Measurements from ENCODE around the gene HDDC2. TPM values are rescaled to one million over a fixed set of nuclear protein-coding genes. Genes with fewer than 3 reads are reported as not detected.

Gene HDDC2
- total and polyA plus RNA-seq, 3 donors from 2014 or later, result 61.3 to 112 (median 89.6) TPM

DNA sequence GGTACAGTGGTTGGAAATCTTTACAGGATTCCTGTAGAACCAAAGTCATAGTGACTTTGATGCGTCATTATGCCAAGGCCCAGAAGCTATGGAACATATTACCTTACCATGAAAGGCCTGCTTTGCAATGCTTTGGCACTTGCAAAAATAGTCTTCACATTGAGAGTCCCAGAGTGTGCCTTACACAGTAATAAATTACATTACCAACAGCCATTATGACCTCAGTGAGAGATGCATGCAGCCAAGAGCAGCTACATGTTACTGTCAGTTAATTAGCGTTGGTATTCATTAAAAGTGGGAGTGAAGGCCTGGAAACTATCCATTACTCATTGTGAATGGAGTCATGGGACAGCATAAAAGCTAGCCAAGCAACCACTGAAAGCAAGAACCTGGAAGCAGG, 39.2 kb upstream of the HDDC2 start:
- Histone ChIP-seq H3K9me3 (no peaks in the 10 kb centered on the region), H3K27me3 (no peaks in the 10 kb centered on the region), H3K27ac (no peak overlapping the region), H3K4me1 (peaks cover 8% of the 10 kb centered on the region), H3K36me3 (ENCODE audit: low read depth, missing control alignments) (no peaks in the 10 kb centered on the region), H3K4me3 (no peak overlapping the region)
- TF ChIP-seq, protein P1, sequence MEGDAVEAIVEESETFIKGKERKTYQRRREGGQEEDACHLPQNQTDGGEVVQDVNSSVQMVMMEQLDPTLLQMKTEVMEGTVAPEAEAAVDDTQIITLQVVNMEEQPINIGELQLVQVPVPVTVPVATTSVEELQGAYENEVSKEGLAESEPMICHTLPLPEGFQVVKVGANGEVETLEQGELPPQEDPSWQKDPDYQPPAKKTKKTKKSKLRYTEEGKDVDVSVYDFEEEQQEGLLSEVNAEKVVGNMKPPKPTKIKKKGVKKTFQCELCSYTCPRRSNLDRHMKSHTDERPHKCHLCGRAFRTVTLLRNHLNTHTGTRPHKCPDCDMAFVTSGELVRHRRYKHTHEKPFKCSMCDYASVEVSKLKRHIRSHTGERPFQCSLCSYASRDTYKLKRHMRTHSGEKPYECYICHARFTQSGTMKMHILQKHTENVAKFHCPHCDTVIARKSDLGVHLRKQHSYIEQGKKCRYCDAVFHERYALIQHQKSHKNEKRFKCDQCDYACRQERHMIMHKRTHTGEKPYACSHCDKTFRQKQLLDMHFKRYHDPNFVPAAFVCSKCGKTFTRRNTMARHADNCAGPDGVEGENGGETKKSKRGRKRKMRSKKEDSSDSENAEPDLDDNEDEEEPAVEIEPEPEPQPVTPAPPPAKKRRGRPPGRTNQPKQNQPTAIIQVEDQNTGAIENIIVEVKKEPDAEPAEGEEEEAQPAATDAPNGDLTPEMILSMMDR (IDR thresholded peaks at IDR 0.05), result no peak
- no peak for TF ChIP-seq POLR2A (IDR thresholded peaks at IDR 0.05)
- 64 to 76% methylated on average over 2 of the region's 2 CpGs for WGBS, 2 donors
- intact Hi-C loops (cut with DNase I; ENCODE audit: low total_unique reads), result no loop called here
- DNase-seq, result no peak

DNA sequence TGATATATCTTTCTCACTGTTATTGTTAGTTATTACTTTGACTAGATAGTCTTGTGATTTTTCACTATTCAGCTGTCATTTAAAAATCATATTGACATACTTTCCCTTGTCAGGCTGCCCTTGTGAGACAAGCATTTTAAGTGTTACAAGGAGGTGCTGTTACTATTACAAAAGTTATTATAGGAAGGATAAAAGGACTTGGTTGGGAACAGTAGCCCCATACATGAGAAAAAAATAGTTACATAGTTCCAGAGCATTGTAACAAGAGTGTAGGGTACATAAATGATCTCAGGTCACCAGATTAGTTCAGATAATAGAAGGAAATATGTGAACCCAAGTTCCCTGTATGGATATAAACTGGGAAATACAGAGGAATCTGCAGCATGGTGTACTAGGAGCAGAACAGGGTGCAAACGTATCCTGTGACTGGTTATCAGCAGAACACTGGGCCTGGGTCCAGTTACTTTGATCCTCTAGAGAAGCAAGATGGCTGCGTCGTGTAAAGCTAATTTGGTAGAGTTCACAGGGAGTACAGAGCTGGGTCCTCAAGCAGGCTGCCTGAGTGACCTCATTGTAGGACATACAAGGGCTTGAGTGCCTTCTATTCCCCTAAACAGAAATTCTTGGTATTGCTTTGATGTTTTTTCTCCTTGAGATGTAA, 38.5 kb upstream of the HDDC2 start:
- Histone ChIP-seq H3K27me3 (no peaks in the 10 kb centered on the region), H3K4me3 (no peak overlapping the region), H3K27ac (no peak overlapping the region), H3K4me1 (peaks cover 8% of the 10 kb centered on the region), H3K36me3 (ENCODE audit: low read depth, missing control alignments) (no peaks in the 10 kb centered on the region), H3K9me3 (no peaks in the 10 kb centered on the region)
- DNase-seq, result no peak
- intact Hi-C loops (cut with DNase I; ENCODE audit: low total_unique reads), result no loop called here
- 38 to 61% methylated on average over 3 of the region's 3 CpGs for whole genome bisulfite sequencing, 2 donors
- TF ChIP-seq, protein P1 (IDR thresholded peaks at IDR 0.05), result no peak
- TF ChIP-seq POLR2A (IDR thresholded peaks at IDR 0.05), result no peak

DNA sequence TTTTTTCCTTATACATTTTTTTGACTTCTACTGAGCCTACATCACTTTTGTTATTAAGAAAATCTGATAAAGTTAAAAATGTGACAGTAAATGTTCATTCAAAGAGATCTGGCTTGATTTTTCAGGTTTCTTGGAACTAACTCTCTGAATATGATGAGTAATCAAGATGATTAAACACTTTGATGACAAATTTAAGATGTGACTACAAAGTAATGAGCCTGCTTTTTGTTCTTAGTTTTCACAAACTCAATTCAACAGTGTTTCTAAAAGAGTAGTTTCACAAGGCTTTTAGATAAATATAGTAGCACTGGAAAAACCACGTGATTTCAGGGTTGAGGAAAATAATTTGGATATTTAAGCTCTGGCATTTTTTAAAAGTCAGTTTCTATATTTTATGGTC, 37.9 kb upstream of the HDDC2 start:
- H3K4me3 ChIP-seq, result no peak overlapping the region
- H3K4me1 ChIP-seq, result peaks cover 8% of the 10 kb centered on the region
- intact Hi-C loops (cut with DNase I; ENCODE audit: low total_unique reads), result no loop called here
- no peak for DNase-seq
- no peaks in the 10 kb centered on the region for H3K36me3 ChIP-seq (ENCODE audit: low read depth, missing control alignments)
- WGBS, 2 donors, result 44 to 59% methylated on average over 1 of the region's 1 CpG
- H3K27ac ChIP-seq, result no peak overlapping the region
- no peaks in the 10 kb centered on the region for H3K27me3 ChIP-seq
- no peaks in the 10 kb centered on the region for H3K9me3 ChIP-seq
- no peak for TF ChIP-seq POLR2A (IDR thresholded peaks at IDR 0.05)
- TF ChIP-seq, protein P1 (IDR thresholded peaks at IDR 0.05), result no peak

DNA sequence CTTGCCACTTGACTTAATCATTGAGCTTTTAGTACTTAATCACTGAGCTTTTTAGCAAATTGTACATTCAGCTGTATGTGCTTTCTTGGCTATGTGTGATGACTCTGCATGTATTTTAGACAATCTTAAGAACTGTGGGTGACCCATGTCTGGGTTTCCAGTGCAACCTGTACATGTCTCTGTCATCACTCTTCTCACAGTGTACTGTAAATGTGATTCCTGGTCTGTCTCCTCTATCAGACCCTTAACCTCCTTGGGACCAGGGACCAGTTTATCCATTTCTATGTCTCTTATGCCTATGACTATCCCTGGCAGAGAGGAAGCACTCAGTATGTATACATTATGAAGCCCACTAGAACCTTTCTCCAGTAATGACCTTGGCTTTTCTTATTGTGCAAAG, 36.6 kb upstream of the HDDC2 start:
- Histone ChIP-seq H3K4me1 (peaks cover 8% of the 10 kb centered on the region), H3K27ac (no peak overlapping the region), H3K27me3 (no peaks in the 10 kb centered on the region), H3K4me3 (no peak overlapping the region), H3K9me3 (no peaks in the 10 kb centered on the region), H3K36me3 (ENCODE audit: low read depth, missing control alignments) (no peaks in the 10 kb centered on the region)
- DNase-seq, result no peak
- intact Hi-C loops (cut with DNase I; ENCODE audit: low total_unique reads), result no loop called here
- TF ChIP-seq POLR2A (IDR thresholded peaks at IDR 0.05), result no peak
- TF ChIP-seq, protein P1 (IDR thresholded peaks at IDR 0.05), result no peak

DNA sequence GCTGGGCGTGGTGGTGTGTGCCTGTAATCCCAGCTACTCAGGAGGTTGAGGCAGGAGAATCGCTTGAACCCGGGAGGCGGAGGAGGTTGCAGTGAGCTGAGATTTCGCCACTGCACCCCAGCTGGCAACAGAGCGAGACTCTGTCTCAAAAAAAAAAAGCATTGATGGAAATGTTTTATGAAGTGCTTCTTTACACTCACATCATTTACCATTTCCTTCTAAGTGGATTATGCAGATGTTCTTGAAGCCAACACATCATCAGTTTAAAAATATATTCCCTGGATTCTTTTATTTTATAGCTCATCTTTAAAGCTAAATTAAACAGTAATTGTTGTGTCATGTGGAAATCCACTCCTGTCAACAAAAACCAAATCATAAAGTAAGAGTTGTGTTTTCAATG, 35.9 kb upstream of the HDDC2 start:
- WGBS, 2 donors, result 83 to 94% methylated on average over 6 of the region's 6 CpGs

More for the DNA sequence above, 35.9 kb upstream of the HDDC2 start:
- no peaks in the 10 kb centered on the region for H3K27me3 ChIP-seq
- H3K36me3 ChIP-seq (ENCODE audit: low read depth, missing control alignments), result no peaks in the 10 kb centered on the region
- H3K4me1 ChIP-seq, result peaks cover 8% of the 10 kb centered on the region
- intact Hi-C loops (cut with DNase I; ENCODE audit: low total_unique reads), result no loop called here
- H3K9me3 ChIP-seq, result no peaks in the 10 kb centered on the region
- DNase-seq, result no peak
- H3K27ac ChIP-seq, result no peak overlapping the region
- H3K4me3 ChIP-seq, result no peak overlapping the region
- TF ChIP-seq, protein P1 (IDR thresholded peaks at IDR 0.05), result no peak
- no peak for TF ChIP-seq POLR2A (IDR thresholded peaks at IDR 0.05)

Data from testis (tissue), 3 donors.